Measurements from ENCODE around the gene CHSY3. TPM values are rescaled to one million over a fixed set of nuclear protein-coding genes. Genes with fewer than 3 reads are reported as not detected.
"Not testable (repeated sequence)": the region's sequence is repeated elsewhere in the genome, so short reads cannot be mapped to it uniquely, and the experiment has no call there.

Gene CHSY3
- total and polyA plus RNA-seq, 4 donors: 3.5 to 32.5 (median 14.8) TPM

DNA sequence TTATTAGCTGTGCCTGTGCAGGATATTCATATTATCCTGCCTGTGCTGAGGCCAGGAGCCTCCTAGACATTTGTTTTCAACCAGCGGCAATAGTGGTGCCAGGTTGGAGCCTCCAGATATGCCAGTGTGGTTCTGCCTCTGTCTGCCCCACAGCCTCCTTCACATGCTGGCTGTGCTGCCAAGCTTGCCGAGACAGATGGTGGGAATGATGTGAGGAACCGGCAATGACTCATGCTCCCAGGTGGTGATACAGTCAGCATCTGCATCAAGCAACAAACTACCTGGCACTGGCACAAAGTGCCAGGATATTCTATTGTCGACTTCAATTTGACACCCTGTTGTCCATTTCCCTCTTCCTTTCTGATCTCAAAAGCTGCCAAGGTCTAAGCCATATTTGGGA, 285.7 kb downstream of the CHSY3 start:
- Histone ChIP-seq H3K4me3 (ENCODE audit: low read length in 2 of 2) (no peak overlapping the region), H3K27me3 (ENCODE audit: control insufficient read depth in 1 of 2, insufficient read depth in 2 of 2, low read length in 1 of 2) (no peaks in the 10 kb centered on the region), H3K27ac (ENCODE audit: low read depth in 1 of 2, low read length in 2 of 2) (no peak overlapping the region), H3K4me1 (ENCODE audit: control insufficient read depth in 1 of 2, insufficient read depth in 2 of 2, low read length in 2 of 2) (no peaks in the 10 kb centered on the region), H3K9me3 (ENCODE audit: control insufficient read depth, low read length) (no peaks in the 10 kb centered on the region), H3K36me3 (ENCODE audit: control insufficient read depth in 1 of 2, insufficient read depth in 2 of 2, low read length in 1 of 2) (peaks cover 0 to 3% of the 10 kb centered on the region in 2 donors)
- WGBS, 2 donors: 90 to 91% methylated on average over 4 of the region's 4 CpGs
- intact Hi-C loops (cut with DNase I): no loop called here
- ATAC-seq (ENCODE audit: low FRiP score) (no peak), DNase-seq (no peak)

DNA sequence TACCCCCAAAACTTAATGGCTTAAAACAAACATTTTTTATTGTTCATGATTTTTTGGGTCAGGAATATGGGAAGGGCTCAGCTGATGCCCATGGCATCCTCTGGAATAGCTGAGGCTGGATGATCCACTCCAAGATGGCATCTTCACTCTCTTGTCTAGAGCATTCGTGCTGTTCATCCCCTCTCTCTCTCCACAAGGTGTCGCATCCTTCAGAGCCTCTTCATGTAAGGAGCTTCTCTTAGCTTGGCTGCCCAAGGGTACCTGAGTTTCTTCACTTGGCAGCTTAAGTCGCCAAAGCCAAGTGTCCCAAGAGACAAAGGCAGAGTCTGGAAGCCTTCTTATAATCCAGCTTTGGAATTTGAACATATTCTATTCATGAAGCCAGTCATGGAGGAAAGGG, 294.7 kb downstream of the CHSY3 start:
- no peak for DNase-seq
- 72 to 78% methylated on average over 3 of the region's 3 CpGs for WGBS, 2 donors
- Histone ChIP-seq H3K4me3 (ENCODE audit: low read length in 2 of 2) (no peak overlapping the region), H3K27ac (ENCODE audit: low read depth in 1 of 2, low read length in 2 of 2) (no peak overlapping the region), H3K9me3 (ENCODE audit: control insufficient read depth, low read length) (peaks cover 2% of the 10 kb centered on the region), H3K4me1 (ENCODE audit: control insufficient read depth in 1 of 2, insufficient read depth in 2 of 2, low read length in 2 of 2) (no peaks in the 10 kb centered on the region), H3K27me3 (ENCODE audit: control insufficient read depth in 1 of 2, insufficient read depth in 2 of 2, low read length in 1 of 2) (no peaks in the 10 kb centered on the region), H3K36me3 (ENCODE audit: control insufficient read depth in 1 of 2, insufficient read depth in 2 of 2, low read length in 1 of 2) (no peaks in the 10 kb centered on the region)
- ATAC-seq (ENCODE audit: low FRiP score): no peak
- intact Hi-C loops (cut with DNase I): no loop called here

DNA sequence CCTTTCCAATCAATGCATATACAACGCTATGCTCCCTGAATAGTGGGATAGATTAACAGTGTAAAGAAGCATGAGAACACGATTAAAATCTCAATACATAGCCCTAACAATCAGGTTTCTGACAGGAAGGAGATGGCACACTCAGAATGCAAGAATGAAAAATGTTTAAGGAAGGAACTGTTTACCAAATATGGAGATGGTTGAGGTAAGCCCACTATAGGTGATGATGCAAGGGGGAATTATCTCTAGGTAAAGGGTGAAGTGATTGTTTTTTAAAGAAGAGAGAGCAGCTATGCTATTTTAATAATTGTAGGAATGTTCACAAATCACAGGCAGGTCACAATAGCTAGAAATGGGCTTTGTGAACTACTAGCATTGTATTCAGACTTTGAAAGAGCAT, 302.4 kb downstream of the CHSY3 start:
- Histone ChIP-seq H3K27ac (ENCODE audit: low read depth in 1 of 2, low read length in 2 of 2) (no peak overlapping the region), H3K4me1 (ENCODE audit: control insufficient read depth in 1 of 2, insufficient read depth in 2 of 2, low read length in 2 of 2) (no peaks in the 10 kb centered on the region), H3K36me3 (ENCODE audit: control insufficient read depth in 1 of 2, insufficient read depth in 2 of 2, low read length in 1 of 2) (no peaks in the 10 kb centered on the region), H3K27me3 (ENCODE audit: control insufficient read depth in 1 of 2, insufficient read depth in 2 of 2, low read length in 1 of 2) (no peaks in the 10 kb centered on the region), H3K4me3 (ENCODE audit: low read length in 2 of 2) (no peak overlapping the region), H3K9me3 (ENCODE audit: control insufficient read depth, low read length) (peaks cover 2% of the 10 kb centered on the region)
- WGBS, 2 donors: 79 to 85% methylated on average over 2 of the region's 2 CpGs
- ATAC-seq (ENCODE audit: low FRiP score): no peak
- intact Hi-C loops (cut with DNase I): no loop called here
- no peak for DNase-seq

DNA sequence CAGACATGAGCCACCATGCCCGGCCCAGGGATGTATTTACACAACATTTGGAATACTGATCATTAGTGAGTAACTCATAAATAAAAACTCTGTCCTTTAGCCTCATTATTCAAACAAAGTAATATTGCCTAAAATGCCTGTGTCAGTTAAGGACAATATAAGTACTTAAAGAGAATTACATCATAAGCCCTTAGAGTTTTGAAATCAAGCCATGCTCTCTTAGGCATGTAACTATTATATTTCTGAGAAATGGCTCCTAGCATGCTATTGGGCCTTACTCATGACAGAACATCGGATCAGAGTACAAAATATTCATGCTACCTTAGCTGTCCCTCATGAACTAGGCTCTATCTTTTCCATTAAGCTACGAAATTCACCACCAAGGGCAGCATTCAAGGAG, 309.3 kb downstream of the CHSY3 start:
- intact Hi-C loops (cut with DNase I): no loop called here
- DNase-seq (no peak), ATAC-seq (ENCODE audit: low FRiP score) (no peak)
- no peak overlapping the region for H3K27ac ChIP-seq (ENCODE audit: low read depth in 1 of 2, low read length in 2 of 2)
- H3K36me3 ChIP-seq (ENCODE audit: control insufficient read depth in 1 of 2, insufficient read depth in 2 of 2, low read length in 1 of 2): no peaks in the 10 kb centered on the region
- H3K4me3 ChIP-seq (ENCODE audit: low read length in 2 of 2): no peak overlapping the region
- no peaks in the 10 kb centered on the region for H3K9me3 ChIP-seq (ENCODE audit: control insufficient read depth, low read length)
- H3K27me3 ChIP-seq (ENCODE audit: control insufficient read depth in 1 of 2, insufficient read depth in 2 of 2, low read length in 1 of 2): no peaks in the 10 kb centered on the region
- H3K4me1 ChIP-seq (ENCODE audit: control insufficient read depth in 1 of 2, insufficient read depth in 2 of 2, low read length in 2 of 2): no peaks in the 10 kb centered on the region
- 92 to 93% methylated on average over 3 of the region's 3 CpGs for WGBS, 2 donors

DNA sequence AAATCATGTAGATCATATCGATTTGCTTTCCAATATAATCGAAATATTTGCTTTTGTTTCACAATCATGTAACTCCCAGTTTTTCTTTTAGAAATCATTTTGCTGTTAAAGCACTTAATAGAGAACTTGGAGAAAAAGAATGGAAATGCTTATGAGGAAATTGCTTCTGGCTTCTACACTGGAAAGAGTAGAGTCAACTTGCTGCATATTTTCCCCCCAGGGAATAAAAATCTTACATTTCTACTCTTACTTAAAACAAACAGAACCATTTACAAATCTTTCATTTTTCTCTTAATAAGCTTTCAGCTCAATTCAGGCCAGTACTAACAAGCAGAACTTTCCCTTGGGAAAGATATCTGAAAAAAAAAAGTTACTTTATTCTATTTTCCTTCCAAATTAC, 312.0 kb downstream of the CHSY3 start:
- Histone ChIP-seq H3K4me3 (ENCODE audit: low read length in 2 of 2) (no peak overlapping the region), H3K27me3 (ENCODE audit: control insufficient read depth in 1 of 2, insufficient read depth in 2 of 2, low read length in 1 of 2) (no peaks in the 10 kb centered on the region), H3K4me1 (ENCODE audit: control insufficient read depth in 1 of 2, insufficient read depth in 2 of 2, low read length in 2 of 2) (no peaks in the 10 kb centered on the region), H3K36me3 (ENCODE audit: control insufficient read depth in 1 of 2, insufficient read depth in 2 of 2, low read length in 1 of 2) (no peaks in the 10 kb centered on the region), H3K9me3 (ENCODE audit: control insufficient read depth, low read length) (no peaks in the 10 kb centered on the region), H3K27ac (ENCODE audit: low read depth in 1 of 2, low read length in 2 of 2) (no peak overlapping the region)
- DNase-seq: no peak
- intact Hi-C loops (cut with DNase I): no loop called here
- 45 to 47% methylated on average over 2 of the region's 2 CpGs for whole genome bisulfite sequencing, 2 donors
- no peak for ATAC-seq (ENCODE audit: low FRiP score)

DNA sequence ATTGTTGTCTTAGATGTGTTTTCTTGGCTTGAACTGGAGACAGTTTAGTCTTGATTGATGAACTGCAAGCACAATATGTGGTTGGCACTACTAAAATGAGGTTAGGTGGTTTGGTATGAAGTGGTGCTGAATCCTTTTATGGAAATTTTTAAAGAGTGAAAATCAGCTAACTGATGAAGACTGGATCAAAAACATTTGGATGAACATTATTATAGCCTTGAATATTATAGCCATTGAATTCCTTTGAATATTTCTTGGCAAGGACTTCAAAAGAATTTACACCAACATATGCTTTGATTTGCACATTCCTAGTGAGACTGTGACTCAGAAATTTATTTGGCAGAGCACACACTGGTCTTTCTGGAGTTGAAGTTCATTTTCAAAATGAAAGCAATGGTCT, 318.3 kb downstream of the CHSY3 start:
- no peaks in the 10 kb centered on the region for H3K36me3 ChIP-seq (ENCODE audit: control insufficient read depth in 1 of 2, insufficient read depth in 2 of 2, low read length in 1 of 2)
- ATAC-seq (ENCODE audit: low FRiP score) (no peak), DNase-seq (no peak)
- H3K9me3 ChIP-seq (ENCODE audit: control insufficient read depth, low read length): no peaks in the 10 kb centered on the region
- intact Hi-C loops (cut with DNase I): loop anchor here in 1 of 2 donors (5.0 kb wide), 1 partner anchor 60 kb away; no protein-coding TSS in a partner anchor
- H3K27ac ChIP-seq (ENCODE audit: low read depth in 1 of 2, low read length in 2 of 2): no peak overlapping the region
- H3K4me1 ChIP-seq (ENCODE audit: control insufficient read depth in 1 of 2, insufficient read depth in 2 of 2, low read length in 2 of 2): no peaks in the 10 kb centered on the region
- H3K27me3 ChIP-seq (ENCODE audit: control insufficient read depth in 1 of 2, insufficient read depth in 2 of 2, low read length in 1 of 2): no peaks in the 10 kb centered on the region
- H3K4me3 ChIP-seq (ENCODE audit: low read length in 2 of 2): no peak overlapping the region

DNA sequence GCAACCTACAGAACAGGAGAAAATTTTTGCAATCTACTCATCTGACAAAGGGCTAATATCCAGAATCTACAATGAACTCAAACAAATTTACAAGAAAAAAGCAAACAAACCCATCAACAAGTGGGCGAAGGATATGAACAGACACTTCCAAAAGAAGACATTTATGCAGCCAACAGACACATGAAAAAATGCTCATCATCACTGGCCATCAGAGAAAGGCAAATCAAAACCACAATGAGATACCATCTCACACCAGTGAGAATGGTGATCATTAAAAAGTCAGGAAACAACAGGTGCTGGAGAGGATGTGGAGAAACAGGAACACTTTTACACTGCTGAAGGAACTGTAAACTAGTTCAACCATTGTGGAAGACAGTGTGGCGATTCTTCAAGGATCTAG, 322.3 kb downstream of the CHSY3 start:
- H3K36me3 ChIP-seq (ENCODE audit: control insufficient read depth in 1 of 2, insufficient read depth in 2 of 2, low read length in 1 of 2); H3K27me3 ChIP-seq (ENCODE audit: control insufficient read depth in 1 of 2, insufficient read depth in 2 of 2, low read length in 1 of 2); H3K4me3 ChIP-seq (ENCODE audit: low read length in 2 of 2); intact Hi-C loops (cut with DNase I); H3K27ac ChIP-seq (ENCODE audit: low read depth in 1 of 2, low read length in 2 of 2); H3K9me3 ChIP-seq (ENCODE audit: control insufficient read depth, low read length); H3K4me1 ChIP-seq (ENCODE audit: control insufficient read depth in 1 of 2, insufficient read depth in 2 of 2, low read length in 2 of 2); ATAC-seq (ENCODE audit: low FRiP score); DNase-seq: not testable (repeated sequence)
- WGBS, 2 donors: 95 to 97% methylated on average over 2 of the region's 2 CpGs

DNA sequence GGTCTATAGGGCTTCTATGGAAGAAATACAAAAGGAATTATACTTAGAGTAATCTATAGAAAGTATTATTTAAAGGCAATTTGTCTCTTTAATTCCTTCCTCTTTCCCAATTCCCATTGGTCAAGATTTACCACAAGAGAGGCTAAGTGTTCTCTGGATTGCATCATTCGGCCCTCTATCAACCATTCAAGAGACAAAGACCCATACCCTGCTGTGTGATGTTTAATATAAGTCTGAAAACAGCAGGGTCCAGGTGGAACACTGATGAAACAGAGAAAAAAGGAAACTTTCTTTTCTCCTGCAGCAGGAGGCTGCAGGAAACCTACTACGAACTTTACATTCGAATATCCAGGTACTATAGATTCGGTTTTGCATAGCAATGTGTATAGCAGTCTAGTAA, 323.4 kb downstream of the CHSY3 start:
- intact Hi-C loops (cut with DNase I): no loop called here
- Histone ChIP-seq H3K4me3 (ENCODE audit: low read length in 2 of 2) (no peak overlapping the region), H3K9me3 (ENCODE audit: control insufficient read depth, low read length) (no peaks in the 10 kb centered on the region), H3K27me3 (ENCODE audit: control insufficient read depth in 1 of 2, insufficient read depth in 2 of 2, low read length in 1 of 2) (no peaks in the 10 kb centered on the region), H3K36me3 (ENCODE audit: control insufficient read depth in 1 of 2, insufficient read depth in 2 of 2, low read length in 1 of 2) (no peaks in the 10 kb centered on the region), H3K4me1 (ENCODE audit: control insufficient read depth in 1 of 2, insufficient read depth in 2 of 2, low read length in 2 of 2) (no peaks in the 10 kb centered on the region), H3K27ac (ENCODE audit: low read depth in 1 of 2, low read length in 2 of 2) (no peak overlapping the region)
- no peak for ATAC-seq (ENCODE audit: low FRiP score)
- DNase-seq: no peak
- WGBS, 2 donors: 92% methylated on average over 4 of the region's 4 CpGs

DNA sequence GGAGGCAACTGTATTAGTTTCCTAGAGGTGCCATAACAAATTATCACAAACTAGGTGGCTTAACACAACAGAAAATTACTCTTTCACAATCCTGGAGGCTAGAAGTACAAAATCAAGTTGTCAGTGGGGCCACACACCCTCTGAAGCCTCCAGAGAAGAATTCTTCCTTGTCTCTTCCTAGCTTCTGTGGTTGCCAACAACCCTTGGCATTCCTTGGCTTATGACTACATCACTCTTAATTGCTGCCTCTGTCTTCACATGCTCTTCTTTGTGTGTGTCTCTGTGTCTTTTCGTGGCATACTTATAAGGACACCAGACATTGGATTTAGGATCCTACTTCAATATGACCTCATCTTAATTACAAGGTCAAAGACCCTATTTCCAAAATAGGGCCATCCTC, 327.5 kb downstream of the CHSY3 start:
- WGBS, 2 donors: 81 to 83% methylated on average over 1 of the region's 1 CpG
- Histone ChIP-seq H3K36me3 (ENCODE audit: control insufficient read depth in 1 of 2, insufficient read depth in 2 of 2, low read length in 1 of 2) (no peaks in the 10 kb centered on the region), H3K9me3 (ENCODE audit: control insufficient read depth, low read length) (no peaks in the 10 kb centered on the region), H3K27me3 (ENCODE audit: control insufficient read depth in 1 of 2, insufficient read depth in 2 of 2, low read length in 1 of 2) (no peaks in the 10 kb centered on the region), H3K4me1 (ENCODE audit: control insufficient read depth in 1 of 2, insufficient read depth in 2 of 2, low read length in 2 of 2) (no peaks in the 10 kb centered on the region), H3K27ac (ENCODE audit: low read depth in 1 of 2, low read length in 2 of 2) (no peak overlapping the region), H3K4me3 (ENCODE audit: low read length in 2 of 2) (no peak overlapping the region)
- DNase-seq: no peak
- ATAC-seq (ENCODE audit: low FRiP score): no peak
- intact Hi-C loops (cut with DNase I): no loop called here

All from aorta (tissue), 5 donors.